ENCODE results near the gene SPSB2. TPM values are rescaled to one million over a fixed set of nuclear protein-coding genes. Genes with fewer than 3 reads are reported as not detected.

Gene SPSB2
- total RNA-seq, 4 donors from 2014 or later = 9.4 to 12.7 (median 11.8) TPM

GRCh38 chr12:6869049-6870021 is 3.8 kb downstream of the SPSB2 start:
- H3K36me3 ChIP-seq = peaks cover 0 to 41% (median 0%) of the 10 kb centered on the region in 3 donors
- H3K27me3 ChIP-seq = no peaks in the 10 kb centered on the region
- peaks cover 0 to 60% (median 32%) of the 10 kb centered on the region in 4 donors for H3K4me1 ChIP-seq
- no peaks in the 10 kb centered on the region for H3K9me3 ChIP-seq
- 29 to 34% methylated on average over 12 of the region's 12 CpGs for WGBS, 2 donors
- peak; percentile 69 to 88 for DNase-seq (ENCODE audit: low spot score in 2 of 2)
- H3K4me3 ChIP-seq = peak overlapping the region in 1 of 4 donors; percentile 76
- H3K27ac ChIP-seq = peak overlapping the region in 3 of 4 donors; percentile 94 to 98 (median 97)
- TF ChIP-seq POLR2A (IDR thresholded peaks at IDR 0.05) (no peak), CTCF (IDR thresholded peaks at IDR 0.05) (peak; percentile 84 to 95 (median 88)), EP300 (IDR thresholded peaks at IDR 0.05) (no peak)

GRCh38 chr12:6868211-6869048 is 4.7 kb downstream of the SPSB2 start:
- WGBS, 2 donors = 5 to 7% methylated on average over 17 to 22 of the region's 22 CpGs
- TF ChIP-seq EP300 (IDR thresholded peaks at IDR 0.05) (no peak), POLR2A (IDR thresholded peaks at IDR 0.05) (no peak), CTCF (IDR thresholded peaks at IDR 0.05) (no peak)
- Histone ChIP-seq H3K36me3 (peaks cover 0 to 50% (median 0%) of the 10 kb centered on the region in 3 donors), H3K27ac (peak overlapping the region; percentile 77 to 98 (median 96)), H3K27me3 (no peaks in the 10 kb centered on the region), H3K4me1 (peaks cover 0 to 52% (median 32%) of the 10 kb centered on the region in 4 donors), H3K4me3 (peak overlapping the region; percentile 76 to 96 (median 94)), H3K9me3 (no peaks in the 10 kb centered on the region)
- no peak for DNase-seq (ENCODE audit: low spot score in 2 of 2)

DNA sequence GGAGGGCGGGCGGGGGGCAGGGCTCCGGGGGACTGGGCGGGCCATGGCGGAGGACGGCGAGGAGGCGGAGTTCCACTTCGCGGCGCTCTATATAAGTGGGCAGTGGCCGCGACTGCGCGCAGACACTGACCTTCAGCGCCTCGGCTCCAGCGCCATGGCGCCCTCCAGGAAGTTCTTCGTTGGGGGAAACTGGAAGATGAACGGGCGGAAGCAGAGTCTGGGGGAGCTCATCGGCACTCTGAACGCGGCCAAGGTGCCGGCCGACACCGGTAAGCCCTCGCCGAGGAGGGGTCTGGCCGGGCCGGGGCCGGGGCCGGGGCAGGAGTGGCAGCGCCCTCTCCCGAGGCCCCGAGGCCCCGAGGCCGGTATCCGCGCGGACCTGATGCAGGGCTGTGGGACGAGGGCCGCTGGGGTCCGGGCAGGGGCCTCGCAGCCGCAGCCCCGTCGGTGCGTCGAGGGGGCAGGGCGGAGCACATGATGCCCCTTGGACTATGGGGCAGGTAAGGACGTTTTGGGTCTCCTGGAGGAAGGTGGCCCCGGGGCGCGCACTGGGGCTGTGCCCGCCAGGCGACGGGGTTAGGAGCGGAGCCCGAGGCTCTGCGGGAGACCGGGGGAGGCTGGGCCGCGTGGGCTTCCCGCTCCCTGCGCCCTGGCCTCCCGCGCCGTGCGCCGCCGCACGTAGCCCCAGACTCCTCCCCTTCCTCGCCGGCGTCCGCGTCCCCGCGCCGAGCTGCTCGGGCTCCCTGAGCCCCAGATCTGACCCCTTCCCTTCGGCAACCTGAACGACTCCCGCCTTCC is 5.5 kb downstream of the SPSB2 start, which contains the start of gene TPI1:
Gene TPI1 (plus strand): TSS at position 119 of the 798 bp plus-strand sequence. CDS start 36 bp downstream, at position 155.
- WGBS, 2 donors = 0 to 2% methylated on average over 15 to 24 of the region's 86 CpGs
- Histone ChIP-seq H3K4me1 (peaks cover 0 to 52% (median 32%) of the 10 kb centered on the region in 4 donors), H3K9me3 (no peaks in the 10 kb centered on the region), H3K4me3 (peak within 1 kb of the TSS; percentile 76 to 96 (median 94)), H3K27ac (peak within 1 kb of the TSS; percentile 77 to 98 (median 96)), H3K36me3 (peaks cover 0 to 58% (median 0%) of the 10 kb centered on the region in 3 donors), H3K27me3 (no peaks in the 10 kb centered on the region)
- TF ChIP-seq EP300 (IDR thresholded peaks at IDR 0.05) (peak in 1 of 2 donors; percentile 99), POLR2A (IDR thresholded peaks at IDR 0.05) (peak; percentile 96), CTCF (IDR thresholded peaks at IDR 0.05) (peak in 3 of 5 experiments; percentile 3 to 23 (median 10))
- peak in 1 of 2 donors; percentile 74 for DNase-seq (ENCODE audit: low spot score in 2 of 2)

DNA sequence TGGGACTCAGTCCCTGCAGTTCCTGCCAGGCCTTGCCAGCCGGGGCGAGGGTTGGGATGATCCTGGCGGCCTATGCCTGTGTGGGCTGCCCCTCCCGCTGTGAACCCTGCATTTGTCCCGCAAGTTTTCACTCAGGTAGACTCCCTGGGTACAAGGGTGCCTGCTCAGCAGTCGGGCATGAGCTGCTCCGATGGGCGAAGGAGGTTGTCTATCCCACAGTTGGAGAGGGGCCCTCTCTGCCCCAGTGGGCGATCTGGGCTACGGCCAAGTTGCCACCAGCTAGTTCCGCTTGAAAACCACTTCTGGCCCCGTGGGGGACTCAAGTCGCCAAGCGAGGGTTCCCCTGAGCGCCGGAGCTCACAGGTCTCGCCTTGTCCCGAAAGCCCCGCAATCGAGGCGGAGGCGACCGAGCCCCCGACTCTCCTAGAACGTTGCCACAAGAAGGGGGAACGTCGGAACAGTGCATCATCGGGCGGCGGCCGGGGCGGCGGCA is 6.1 kb downstream of the SPSB2 start:
- H3K27me3 ChIP-seq = no peaks in the 10 kb centered on the region
- peak overlapping the region; percentile 77 to 98 (median 96) for H3K27ac ChIP-seq
- peak overlapping the region; percentile 76 to 96 (median 94) for H3K4me3 ChIP-seq
- 0% methylated on average over 16 to 27 of the region's 33 CpGs for WGBS, 2 donors
- peak in 1 of 2 donors; percentile 71 for DNase-seq (ENCODE audit: low spot score in 2 of 2)
- TF ChIP-seq CTCF (IDR thresholded peaks at IDR 0.05) (no peak), POLR2A (IDR thresholded peaks at IDR 0.05) (no peak), EP300 (IDR thresholded peaks at IDR 0.05) (no peak)
- H3K9me3 ChIP-seq = no peaks in the 10 kb centered on the region
- H3K36me3 ChIP-seq = peaks cover 0 to 64% (median 2%) of the 10 kb centered on the region in 3 donors
- H3K4me1 ChIP-seq = peaks cover 0 to 49% (median 29%) of the 10 kb centered on the region in 4 donors

Data from tibial nerve (tissue), 4 donors.